HG02970 (cell line): ENCODE results near the gene SLC35D2.
A peak's percentile ranks its signal among the peaks of the same experiment; 100 is the strongest.

Source experiments
- ATAC-seq: cut with Tn5 transposase; IDR thresholded peaks from one replicate; pipeline ENCODE4 v1.9.1; 2021; ENCODE audit warnings: mild to moderate bottlenecking, moderate library complexity, moderate number of reproducible peaks; ENCODE audit not compliant: unreplicated experiment, low FRiP score

The SLC35D2 gene

DNA sequence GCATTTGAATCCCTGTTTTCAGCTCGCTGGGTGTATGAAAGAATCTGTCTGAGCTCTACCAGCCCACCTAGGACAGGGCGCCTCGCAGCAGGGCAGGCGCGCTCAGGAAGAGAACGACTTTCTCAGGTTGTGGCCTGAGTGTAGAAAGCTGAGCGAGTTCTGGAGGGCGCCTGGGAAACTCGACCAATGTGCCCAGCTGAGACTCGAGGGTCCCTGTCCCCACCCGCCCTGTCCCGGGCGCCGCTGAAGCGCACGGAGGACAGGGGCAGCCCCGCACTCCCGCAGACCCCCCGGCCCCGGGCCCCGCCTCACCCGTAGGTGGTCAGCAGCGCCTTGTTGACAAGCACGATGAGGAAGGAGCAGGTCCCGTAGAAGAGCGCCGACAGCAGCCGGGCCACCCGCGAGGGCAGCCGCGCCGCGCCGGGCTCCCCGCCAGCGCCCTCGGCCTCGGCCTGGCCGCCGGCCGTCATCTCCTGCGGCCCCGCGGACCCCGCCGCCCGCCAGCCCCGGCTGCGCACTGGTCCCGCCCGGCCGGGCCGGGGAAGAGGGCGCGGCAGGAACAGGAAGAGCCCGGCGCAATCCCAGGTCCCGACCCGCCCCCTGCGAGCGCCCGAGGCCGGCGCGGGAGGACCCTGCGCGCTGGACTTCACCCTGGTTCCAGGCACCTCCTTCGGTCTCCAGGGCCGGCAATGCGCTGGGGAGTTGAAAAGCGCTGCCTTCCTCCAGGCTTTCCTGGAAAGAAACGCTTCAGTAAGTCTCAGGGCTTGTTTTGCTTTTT lies at the start of gene SLC35D2:
Gene SLC35D2 (minus strand): TSS at position 547 of the 778 bp plus-strand sequence. CDS start 77 bp downstream, at position 470.
- ATAC-seq: no peak

DNA sequence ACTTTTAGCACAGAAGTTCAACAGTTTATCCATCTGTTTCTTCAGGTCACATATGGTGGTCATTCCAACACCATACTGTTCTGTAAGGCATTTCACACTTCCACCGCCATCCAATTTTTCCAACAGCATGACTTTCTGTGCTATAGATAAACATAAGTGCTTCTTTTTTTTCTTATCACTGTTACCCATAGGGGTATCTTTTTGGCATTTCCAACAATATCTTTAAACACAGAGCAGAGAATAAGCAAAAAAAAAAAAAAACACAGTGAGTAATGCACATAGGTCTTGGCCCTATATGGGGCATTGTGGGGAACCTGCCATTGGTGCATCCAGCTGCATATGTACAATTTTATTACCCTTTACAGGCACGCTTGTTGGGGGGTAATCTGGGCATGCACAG lies 46.9 kb upstream of the SLC35D2 start:
- no peak for ATAC-seq

DNA sequence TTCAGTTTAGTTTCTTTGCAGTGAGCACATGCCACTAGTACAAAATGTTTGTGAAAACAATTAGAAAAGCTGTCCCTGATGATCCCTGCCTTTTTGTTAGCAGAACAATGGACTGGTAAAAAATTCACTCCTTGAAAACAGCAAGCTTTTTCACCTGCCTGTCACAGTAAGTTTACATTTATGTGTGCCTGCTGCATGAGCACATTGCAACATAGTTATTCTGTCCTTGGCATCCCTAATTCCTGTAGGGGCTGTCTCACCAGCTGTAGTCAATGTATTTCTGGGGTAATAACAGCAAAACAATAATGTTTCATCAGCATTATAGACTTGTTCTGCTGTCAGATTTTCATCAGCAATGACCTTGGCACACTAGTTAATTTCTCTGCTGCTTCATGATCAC lies 46.2 kb upstream of the SLC35D2 start:
- no peak for ATAC-seq

DNA sequence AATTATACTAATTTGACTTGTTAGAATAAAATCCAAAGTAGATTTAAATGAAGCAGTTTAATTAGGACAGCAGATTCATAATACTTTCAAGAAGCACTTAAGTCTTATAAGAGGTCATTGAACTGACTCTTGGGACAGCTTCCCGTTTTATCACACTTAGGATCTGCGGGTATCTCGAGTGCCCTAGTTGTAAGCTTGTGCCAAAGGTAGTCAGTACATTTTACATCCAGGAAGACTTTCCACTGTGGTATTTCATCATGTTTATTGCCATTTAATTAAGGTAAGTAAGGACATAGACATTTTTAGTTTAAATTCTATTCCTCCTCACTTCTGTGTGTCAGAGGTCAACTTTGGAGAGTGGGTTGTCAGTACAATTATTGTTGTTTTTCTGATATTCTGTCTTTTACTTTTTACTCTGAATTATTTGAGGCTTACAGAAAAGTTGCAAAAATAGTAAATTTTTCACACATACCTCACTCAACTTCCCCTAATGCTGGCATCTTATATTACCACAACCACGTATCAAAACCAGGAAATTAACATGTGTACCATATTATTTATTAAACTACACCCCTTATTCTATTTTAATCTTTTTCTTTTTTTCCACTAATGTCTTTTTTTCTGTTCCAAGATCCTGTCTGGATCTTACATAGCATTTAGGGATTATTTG lies 42.1 kb upstream of the SLC35D2 start:
- ATAC-seq: no peak

DNA sequence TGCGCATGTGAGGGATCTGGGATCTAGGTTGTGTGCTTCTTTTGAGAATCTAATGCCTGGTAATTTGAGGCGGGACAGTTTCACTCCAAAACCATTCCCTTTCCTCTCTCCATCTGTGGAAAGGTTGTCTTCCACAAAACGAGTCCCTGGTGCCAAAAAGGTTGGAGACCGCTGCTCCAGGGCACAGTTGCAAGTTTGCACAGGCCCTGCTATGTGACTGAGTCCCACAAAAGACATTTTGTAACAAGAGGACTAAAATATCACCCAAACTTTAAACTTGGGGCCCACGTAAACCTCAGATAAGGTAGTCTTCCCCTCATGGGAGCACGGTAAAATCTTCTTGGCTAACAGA lies 40.5 kb upstream of the SLC35D2 start:
- no peak for ATAC-seq

DNA sequence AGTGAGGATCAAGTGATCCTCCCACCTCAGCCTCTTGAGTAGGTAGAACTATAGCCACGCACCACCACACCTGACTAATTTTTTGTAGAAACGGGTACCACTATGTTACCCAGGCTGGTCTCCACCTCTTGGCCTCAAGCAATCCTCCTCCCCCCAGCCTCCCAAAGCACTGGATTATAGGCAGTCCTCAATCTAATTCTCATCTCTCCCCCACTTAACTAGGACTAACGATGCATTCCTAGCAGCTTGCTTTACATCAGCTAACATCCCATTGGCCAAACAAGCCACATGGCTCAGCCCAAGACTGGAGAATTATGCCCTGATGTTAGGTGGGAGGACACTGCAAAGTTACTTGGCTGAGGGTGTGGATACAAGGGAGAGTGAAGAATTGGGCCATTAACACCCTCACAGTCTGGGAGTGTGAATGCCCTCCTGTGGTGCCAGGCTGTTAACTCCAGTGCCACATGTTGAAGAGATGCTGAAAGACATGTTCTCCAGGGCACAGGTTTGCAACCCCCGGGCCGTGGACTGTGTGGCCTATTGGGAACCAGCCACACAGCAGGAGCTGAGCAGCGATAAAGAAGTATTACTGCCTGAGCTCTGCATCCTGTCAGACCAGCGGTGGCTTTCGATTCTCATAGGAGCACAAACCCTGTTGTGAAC lies 39.9 kb upstream of the SLC35D2 start:
- no peak for ATAC-seq

DNA sequence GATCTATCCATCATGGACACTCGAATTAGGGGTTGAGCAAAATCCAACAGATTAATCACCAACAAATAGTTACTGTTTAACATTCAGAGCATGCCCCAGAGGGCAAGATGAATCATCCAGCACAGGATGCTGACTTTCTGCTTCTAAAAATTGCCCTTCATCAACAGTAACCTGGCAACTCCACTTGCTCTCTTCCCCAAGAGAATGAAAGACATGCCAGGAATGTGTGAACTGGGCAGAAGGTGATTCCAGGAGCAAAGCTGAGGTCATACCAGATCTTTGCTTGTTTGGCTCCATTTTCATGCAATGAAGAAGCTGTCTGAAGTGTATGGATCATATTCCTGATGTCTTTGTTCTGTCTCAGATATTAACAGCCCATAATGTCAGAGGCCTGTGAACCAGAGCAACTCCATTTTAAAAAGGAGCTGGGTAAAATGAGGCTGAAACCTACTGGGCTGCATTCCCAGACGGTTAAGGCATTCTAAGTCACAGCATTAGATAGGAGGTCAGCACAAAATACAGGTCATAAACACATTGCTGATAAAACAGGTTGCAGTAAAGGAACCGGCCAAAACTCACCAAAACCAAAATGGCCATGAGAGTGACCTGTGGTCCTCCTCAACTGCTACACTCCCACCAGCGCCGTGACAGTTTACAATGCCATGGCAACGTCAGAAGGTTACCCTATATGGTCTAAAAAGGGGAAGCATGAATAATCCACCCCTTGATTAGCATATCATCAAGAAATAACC lies 37.1 kb upstream of the SLC35D2 start:
- ATAC-seq: no peak

DNA sequence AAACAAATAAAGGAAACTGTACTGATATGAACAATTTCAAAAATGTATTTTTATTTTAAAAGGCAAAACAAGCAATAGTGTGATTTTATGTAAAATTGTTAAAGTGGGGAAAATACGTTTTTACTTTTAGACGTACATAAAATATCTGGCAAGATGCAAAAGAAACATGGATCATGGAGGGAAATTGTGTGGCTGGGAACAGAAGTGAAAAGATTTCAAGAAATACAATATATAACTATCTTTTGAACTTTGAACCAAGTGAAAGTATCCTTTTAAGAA lies 36.1 kb upstream of the SLC35D2 start:
- ATAC-seq: no peak

DNA sequence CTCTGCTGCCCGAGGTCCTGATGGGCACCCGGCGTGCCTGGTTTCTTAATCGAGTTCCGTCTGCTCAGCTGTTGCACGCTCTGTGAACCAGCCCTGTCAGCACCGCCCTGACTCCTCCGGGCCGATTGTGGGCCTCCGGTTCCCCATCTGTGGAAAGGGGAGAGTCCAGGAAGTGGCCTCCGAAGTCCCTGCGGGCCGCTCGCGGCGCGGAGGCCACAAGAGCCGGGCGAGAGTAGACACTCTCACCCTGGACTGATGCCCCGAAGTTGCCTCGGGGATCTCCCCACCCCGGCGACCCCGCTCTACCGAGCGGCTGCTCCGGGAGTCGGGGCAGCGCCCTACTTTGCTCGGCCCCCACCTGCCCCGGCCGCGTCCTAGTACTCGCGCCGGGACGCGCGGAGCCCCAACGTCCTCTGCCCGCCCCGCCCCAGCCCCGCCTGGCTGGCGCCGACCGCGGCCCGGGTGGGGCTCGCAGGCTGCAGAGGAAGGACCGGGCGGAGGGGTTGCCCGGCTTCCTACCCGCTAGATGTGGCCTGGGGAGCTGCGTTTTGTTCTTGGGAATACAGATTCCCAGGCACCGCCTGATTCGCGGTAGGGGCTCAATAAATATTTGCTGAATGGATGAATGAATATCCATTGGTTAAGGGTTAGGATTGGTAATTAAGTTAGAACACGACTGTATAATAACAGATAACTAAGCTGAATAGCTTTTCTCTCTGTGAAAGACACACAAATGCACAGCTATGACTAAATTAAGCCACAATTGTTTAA lies 35.6 kb upstream of the SLC35D2 start:
- ATAC-seq: peak; percentile 16

DNA sequence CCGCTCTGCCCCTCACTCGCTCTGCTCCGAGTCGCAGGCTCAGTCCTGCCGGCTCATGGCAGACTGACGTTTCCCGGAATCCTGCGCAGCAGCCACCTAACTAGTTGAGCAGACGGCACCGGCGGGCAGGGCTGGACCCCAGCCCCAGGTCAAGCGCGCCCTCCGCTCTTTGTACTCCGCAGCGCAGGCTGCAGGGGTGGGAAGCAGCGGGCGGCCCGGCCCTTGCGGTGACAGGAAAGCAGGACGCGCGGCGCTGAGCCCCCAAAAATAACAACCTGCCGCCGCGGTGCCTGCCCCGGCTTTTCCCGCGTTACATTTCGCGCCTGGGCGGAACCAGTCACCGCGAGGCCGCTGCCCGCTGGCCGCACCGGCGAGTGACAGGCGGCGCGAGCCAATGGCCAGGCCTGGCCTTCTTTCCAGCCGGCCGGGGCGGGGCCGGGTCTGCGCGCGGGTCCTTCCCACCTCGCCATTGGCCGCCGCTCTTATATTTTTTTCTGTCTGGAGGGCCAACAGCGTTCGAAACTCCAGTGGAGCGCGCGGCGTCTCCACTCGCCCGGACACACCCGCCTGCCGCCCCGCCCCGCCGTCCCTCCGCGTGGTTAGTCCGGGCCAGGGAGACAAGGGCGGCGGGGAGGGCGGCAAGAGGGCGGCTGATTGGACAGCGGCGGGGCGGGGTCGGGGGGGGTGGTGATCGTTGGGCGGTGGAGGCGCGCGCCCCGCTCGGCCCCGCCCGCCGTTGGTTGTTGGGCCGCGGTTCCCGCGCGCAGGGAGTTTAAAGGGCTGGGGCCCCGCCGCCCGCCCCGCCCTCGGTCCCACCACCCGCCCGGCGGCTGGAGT lies 34.8 kb upstream of the SLC35D2 start, which contains the start of gene ZNF367:
Gene ZNF367 (minus strand): TSS at position 288 of the 837 bp plus-strand sequence. CDS start 338 bp downstream, outside the sequence.
- peak; percentile 65 for ATAC-seq

DNA sequence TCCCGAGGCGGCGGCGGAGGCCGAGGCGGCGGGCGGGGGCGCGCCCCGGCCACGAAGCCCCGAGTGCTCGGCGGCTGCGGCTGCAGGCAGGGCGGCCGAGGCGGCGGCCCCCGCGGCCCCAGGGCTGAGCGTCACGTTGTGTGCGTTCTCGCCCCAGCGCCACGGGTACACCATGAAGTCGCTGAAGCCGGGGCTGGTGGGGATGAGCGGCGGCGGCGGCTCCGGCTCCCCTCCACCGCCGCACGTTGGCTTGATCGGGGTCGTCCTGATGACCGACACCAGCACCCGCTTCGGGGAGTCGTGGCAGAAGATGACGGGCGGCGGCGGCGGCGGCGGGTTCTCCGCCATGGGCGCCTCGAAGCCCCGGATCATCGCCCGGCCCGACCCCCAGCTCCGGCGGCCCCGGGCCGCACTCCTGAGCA lies 34.2 kb upstream of the SLC35D2 start:
- ATAC-seq: peak; percentile 3

DNA sequence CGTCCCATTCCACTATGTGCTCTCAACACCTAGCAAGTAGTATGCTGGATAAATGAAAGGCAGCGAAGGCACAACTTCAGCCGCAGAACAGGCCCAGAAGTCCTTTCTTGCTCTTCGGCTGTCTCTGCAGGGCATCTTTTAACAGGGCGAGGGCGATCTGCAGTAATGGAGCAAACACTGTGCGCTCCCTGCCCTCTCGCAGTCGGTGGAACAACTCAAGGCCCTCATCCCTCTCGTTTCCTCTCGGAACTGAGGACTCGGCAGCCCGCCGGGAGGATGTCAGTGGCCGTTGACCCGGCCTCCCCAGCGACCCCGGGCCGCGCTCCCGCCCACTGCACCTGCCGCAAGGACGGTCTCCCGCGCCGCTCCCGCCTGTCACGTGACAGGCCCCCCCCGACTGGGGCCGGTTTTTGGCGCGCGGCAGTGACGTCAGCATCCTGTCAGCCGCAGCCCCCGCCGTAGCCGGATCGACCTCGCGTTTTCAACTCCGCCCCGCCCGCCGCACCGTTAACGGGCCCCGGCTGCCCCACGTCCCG lies 33.6 kb upstream of the SLC35D2 start:
- peak; percentile 29 for ATAC-seq

DNA sequence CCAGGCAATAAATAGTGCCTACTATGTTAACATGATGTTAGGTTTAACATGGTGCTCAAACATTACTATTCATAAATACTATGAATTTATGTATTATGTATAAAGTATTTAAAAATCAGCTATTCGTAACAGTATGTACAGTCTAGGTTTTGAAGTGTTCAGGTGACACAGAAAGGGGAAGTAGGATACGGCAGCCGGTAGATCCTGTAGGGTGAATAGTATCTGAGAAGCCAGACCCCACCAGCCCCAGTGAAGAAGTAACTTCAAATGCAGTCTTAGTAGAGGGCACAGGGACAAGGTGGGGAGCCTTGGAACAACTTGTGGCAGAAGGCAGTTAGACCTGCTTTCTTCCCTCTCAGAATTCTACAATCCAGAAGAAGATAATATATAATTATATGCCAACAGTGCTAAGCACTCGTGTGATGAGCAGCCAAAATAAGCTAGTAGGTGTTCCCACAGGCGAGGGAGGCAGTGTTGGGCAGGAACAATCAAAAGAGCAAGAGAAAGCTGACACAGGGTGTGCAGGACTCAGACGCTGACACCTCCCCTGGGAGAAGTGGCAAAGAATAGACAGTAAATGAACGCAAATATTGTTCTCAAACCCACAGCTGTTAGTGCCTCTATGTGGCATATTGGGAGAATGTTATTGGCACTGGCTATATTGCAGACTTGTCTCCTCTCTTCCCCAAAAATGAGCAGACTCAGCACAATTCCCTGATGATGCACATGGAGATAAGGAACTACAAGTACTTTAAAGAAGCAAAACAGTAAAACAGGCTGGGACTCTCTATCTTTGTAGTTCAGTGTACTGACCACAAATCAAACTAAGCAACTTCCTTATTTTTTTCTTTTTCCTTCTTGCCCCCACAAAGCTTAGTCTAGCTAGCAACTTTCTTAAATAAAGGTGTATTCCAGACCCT lies 30.1 kb upstream of the SLC35D2 start:
- ATAC-seq: no peak

DNA sequence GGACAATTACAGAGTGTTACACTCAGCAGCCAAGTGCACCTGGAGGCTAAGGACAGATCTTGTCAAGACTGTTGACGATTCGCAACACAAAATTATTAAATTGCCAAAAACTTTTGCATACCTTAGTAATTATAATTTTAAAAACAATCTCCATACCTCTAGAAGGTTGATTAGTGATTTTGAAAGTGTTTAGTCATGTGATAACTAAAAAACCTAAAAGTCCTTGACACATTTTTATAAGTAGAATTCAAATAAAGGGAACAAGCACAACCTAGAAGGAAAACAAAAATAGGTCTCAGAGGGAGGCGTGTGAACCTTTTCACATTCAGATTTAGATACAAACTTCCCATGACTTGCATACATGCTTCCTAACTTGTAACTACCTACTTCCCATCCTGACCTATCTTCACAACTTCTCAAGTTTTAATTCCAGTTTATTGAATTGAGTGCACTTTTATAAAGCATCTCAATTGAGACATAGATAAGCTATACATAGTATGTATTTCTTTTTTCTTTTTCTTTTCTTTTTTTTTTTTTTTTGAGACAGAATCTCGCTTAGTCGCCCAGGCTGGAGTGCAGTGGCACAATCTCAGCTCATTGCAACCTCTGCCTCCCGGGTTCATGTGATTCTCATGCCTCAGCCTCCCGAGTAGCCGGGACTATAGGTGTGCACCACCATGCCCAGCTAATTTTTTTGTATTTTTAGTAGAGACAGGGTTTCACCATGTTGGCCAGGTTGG lies 28.8 kb upstream of the SLC35D2 start:
- no peak for ATAC-seq

DNA sequence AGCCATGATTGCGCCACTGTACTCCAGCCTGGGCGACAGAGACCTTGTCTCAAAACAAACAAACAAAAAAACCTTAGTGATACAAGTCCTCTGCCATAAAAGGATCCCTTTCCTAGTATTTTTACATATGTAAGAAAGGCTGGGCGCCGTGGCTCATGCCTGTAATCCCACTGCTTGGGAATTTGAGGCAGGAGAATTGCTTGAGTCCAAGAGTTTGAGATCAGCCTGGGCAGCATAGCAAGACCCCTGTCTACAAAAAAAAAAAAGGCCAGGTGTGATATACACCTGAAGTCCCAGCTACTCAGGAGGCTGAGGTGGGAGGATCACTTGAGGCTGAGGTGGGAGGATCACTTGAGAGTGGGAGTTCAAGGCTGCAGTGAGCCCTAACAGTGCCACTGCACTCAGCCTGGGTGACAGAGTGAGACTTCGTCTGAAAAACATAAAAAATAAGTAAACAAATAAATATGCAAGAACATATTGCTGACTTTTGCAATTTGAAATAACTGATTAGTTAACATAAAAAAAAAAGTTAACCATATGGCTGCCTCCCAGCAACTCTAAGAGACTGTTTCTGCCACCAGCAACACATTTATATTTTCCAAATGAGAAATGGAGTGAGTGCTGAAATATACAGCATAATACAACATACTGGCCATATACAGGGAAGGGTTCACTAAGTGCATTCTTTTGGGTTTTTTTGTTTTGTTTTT lies 27.8 kb upstream of the SLC35D2 start:
- ATAC-seq: no peak

DNA sequence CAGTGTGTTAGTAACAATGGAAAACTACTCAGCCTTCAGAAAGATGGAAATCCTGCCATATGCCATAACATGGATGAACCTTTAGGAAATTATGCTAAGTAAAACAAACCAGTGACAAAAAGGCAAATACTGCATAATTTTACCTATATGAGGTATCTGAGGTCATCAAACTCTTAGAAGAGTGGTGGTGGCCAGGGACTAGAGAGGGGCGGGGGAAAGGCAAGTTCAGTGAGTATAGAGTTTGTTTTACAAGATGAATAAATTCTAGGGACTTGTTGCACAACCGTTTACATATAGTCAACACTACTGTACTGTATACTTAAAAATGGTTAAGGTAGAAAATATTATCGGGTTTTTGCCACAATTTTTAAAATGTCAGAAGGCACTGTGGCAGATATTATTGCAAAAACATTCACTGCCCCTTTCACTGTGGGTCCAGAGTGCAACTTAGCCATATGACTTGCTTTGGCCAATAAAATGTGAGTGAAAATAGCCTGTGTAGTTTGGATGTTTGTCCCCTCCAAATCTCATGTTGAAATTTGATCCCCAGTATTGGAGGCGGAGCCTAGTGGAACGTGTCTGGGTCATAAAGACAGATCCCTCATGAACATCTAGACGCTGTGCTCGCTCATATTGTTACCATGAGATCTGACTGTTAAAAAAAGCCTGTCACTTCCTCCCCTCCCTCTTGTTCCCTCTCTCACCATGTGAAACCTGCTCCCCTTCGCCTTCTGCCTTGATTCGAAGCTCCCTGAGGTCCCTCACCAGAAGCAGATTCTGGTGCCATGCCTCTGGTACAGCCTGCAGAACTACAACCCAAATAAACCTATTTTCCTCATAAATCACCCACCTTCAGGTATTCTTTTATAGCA lies 25.1 kb upstream of the SLC35D2 start:
- no peak for ATAC-seq
